H1 (cell line): ENCODE results near the gene CBFB. TPM values are rescaled to one million over a fixed set of nuclear protein-coding genes. Genes with fewer than 3 reads are reported as not detected.

Experiments used
- CREB1 ChIP-seq: IDR thresholded peaks from 2 replicates; pipeline ENCODE4 v1.6.1; 2012; ENCODE audit warnings: inconsistent platforms
- EGR1 ChIP-seq: IDR thresholded peaks from 2 replicates; pipeline ENCODE4 v1.6.1; 2011; ENCODE audit warnings: low read depth, low read length, borderline replicate concordance
- EZH2 ChIP-seq: fragments of 200-600 bp; sonication (generic); IDR thresholded peaks from 2 replicates; pipeline ENCODE4 v1.7.1; 2012; ENCODE audit warnings: low read depth, mild to moderate bottlenecking, moderate library complexity, low read length, inconsistent platforms; ENCODE audit not compliant: severe bottlenecking
- FOSL1 ChIP-seq: IDR thresholded peaks from 2 replicates; pipeline ENCODE4 v1.6.1; 2011; ENCODE audit warnings: mild to moderate bottlenecking, low read depth, low read length, moderate library complexity; ENCODE audit not compliant: insufficient read depth
- RAD21 ChIP-seq, 2 experiments: IDR thresholded peaks in 1 of 2; conservative IDR thresholded peaks in 1 of 2; 2 replicates each; pipeline ENCODE4 v1.6.1; 2011; ENCODE audit warnings: low read depth in 2 of 2, low read length in 2 of 2, improper control_type of control experiment in 1 of 2, inconsistent platforms in 1 of 2, mild to moderate bottlenecking in 1 of 2, moderate library complexity in 1 of 2
- polyA plus RNA-seq, 7 experiments: library from polyadenylated mRNA; depleted of rRNA in 3 of 7; stranded (reverse) in 5 of 7; unstranded in 2 of 7; fragments of >200 nt in 5 of 7; fragments of 200-250 nt in 2 of 7; gene quantifications; 1 replicate in 5 of 7; 2 replicates in 1 of 7; 4 replicates in 1 of 7; pipeline versions ENCODE4 v1.2.1 to v1.2.3, GENCODE V29; 2011 to 2013; ENCODE audit warnings: missing spikeins in 2 of 7, mixed read lengths in 2 of 7
- total RNA-seq: library from RNA; stranded (reverse); fragmentation: NEBNext Ultra II Directional; extraction: Animal tissue kit (Norgen Biotek cat#: 25700); gene quantifications from 2 replicates; pipeline ENCODE4 v1.2.1, GENCODE V29; 2021
- TF ChIP-seq, protein P1 (sequence below): fragments of 300-600 bp; sonication (generic); IDR thresholded peaks from 2 replicates; pipeline ENCODE4 v1.7.1; 2012; ENCODE audit warnings: low read length, moderate library complexity, mild to moderate bottlenecking, inconsistent platforms; ENCODE audit not compliant: insufficient replicate concordance

CBFB gene
- total and polyA plus RNA-seq, 2 of the 8 experiments (the other 6 are each of a cell fraction or from before 2014, with no cell fraction given), result 11.5 to 31.6 TPM

DNA sequence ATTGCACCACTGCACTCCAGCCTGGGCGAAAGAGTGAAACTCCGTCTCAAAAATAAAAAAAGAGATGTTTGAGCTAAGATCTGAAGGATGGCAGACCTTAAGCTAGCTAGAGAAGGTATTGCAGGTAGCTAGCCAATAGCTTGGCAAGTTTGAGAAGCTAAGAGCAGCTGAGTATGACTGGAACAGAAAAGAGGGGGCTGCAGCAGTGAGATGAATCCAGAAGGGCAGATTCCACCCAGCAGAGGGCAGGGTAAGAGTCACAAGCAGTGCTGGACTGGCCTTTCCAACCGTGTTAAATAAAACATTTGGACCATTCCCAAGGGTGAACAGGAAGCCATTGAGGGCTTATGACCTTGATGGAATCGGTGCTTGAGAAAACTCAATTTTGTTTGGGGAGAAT lies 75.1 kb downstream of the CBFB start (continued):
- TF ChIP-seq, protein P1, sequence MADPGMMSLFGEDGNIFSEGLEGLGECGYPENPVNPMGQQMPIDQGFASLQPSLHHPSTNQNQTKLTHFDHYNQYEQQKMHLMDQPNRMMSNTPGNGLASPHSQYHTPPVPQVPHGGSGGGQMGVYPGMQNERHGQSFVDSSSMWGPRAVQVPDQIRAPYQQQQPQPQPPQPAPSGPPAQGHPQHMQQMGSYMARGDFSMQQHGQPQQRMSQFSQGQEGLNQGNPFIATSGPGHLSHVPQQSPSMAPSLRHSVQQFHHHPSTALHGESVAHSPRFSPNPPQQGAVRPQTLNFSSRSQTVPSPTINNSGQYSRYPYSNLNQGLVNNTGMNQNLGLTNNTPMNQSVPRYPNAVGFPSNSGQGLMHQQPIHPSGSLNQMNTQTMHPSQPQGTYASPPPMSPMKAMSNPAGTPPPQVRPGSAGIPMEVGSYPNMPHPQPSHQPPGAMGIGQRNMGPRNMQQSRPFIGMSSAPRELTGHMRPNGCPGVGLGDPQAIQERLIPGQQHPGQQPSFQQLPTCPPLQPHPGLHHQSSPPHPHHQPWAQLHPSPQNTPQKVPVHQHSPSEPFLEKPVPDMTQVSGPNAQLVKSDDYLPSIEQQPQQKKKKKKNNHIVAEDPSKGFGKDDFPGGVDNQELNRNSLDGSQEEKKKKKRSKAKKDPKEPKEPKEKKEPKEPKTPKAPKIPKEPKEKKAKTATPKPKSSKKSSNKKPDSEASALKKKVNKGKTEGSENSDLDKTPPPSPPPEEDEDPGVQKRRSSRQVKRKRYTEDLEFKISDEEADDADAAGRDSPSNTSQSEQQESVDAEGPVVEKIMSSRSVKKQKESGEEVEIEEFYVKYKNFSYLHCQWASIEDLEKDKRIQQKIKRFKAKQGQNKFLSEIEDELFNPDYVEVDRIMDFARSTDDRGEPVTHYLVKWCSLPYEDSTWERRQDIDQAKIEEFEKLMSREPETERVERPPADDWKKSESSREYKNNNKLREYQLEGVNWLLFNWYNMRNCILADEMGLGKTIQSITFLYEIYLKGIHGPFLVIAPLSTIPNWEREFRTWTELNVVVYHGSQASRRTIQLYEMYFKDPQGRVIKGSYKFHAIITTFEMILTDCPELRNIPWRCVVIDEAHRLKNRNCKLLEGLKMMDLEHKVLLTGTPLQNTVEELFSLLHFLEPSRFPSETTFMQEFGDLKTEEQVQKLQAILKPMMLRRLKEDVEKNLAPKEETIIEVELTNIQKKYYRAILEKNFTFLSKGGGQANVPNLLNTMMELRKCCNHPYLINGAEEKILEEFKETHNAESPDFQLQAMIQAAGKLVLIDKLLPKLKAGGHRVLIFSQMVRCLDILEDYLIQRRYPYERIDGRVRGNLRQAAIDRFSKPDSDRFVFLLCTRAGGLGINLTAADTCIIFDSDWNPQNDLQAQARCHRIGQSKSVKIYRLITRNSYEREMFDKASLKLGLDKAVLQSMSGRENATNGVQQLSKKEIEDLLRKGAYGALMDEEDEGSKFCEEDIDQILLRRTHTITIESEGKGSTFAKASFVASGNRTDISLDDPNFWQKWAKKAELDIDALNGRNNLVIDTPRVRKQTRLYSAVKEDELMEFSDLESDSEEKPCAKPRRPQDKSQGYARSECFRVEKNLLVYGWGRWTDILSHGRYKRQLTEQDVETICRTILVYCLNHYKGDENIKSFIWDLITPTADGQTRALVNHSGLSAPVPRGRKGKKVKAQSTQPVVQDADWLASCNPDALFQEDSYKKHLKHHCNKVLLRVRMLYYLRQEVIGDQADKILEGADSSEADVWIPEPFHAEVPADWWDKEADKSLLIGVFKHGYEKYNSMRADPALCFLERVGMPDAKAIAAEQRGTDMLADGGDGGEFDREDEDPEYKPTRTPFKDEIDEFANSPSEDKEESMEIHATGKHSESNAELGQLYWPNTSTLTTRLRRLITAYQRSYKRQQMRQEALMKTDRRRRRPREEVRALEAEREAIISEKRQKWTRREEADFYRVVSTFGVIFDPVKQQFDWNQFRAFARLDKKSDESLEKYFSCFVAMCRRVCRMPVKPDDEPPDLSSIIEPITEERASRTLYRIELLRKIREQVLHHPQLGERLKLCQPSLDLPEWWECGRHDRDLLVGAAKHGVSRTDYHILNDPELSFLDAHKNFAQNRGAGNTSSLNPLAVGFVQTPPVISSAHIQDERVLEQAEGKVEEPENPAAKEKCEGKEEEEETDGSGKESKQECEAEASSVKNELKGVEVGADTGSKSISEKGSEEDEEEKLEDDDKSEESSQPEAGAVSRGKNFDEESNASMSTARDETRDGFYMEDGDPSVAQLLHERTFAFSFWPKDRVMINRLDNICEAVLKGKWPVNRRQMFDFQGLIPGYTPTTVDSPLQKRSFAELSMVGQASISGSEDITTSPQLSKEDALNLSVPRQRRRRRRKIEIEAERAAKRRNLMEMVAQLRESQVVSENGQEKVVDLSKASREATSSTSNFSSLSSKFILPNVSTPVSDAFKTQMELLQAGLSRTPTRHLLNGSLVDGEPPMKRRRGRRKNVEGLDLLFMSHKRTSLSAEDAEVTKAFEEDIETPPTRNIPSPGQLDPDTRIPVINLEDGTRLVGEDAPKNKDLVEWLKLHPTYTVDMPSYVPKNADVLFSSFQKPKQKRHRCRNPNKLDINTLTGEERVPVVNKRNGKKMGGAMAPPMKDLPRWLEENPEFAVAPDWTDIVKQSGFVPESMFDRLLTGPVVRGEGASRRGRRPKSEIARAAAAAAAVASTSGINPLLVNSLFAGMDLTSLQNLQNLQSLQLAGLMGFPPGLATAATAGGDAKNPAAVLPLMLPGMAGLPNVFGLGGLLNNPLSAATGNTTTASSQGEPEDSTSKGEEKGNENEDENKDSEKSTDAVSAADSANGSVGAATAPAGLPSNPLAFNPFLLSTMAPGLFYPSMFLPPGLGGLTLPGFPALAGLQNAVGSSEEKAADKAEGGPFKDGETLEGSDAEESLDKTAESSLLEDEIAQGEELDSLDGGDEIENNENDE, result no peak
- peak; percentile 21 to 40 for TF ChIP-seq RAD21 (IDR thresholded peaks at IDR 0.05 in 1 of 2, conservative IDR thresholded peaks at IDR 0.05 in 1 of 2; ENCODE audit: low read depth in 2 of 2, low read length in 2 of 2)
- no peak for TF ChIP-seq EZH2
- no peak for TF ChIP-seq FOSL1
- TF ChIP-seq EGR1, result no peak
- TF ChIP-seq CREB1, result no peak
- TF ChIP-seq, all 59 proteins: peak for 4
